Dendritic cell treated with granulocyte-macrophage colony-stimulating factor and Interleukin-4, amounts not matched to agents 40 ng/mL and 50 ng/mL, for 4 days (primary cell): Measurements from ENCODE around the gene CAB39.
A peak's percentile ranks its signal among the peaks of the same experiment; 100 is the strongest.
"Not testable (repeated sequence)": the region's sequence is repeated elsewhere in the genome, so short reads cannot be mapped to it uniquely, and the experiment has no call there.

ENCODE experiments used
- H3K27ac Mint-ChIP-seq: one replicate; pipeline ENCODE4 v1.8.0; 2022; ENCODE audit warnings: mild to moderate bottlenecking, mixed read lengths
- H3K27me3 Mint-ChIP-seq: one replicate; pipeline ENCODE4 v1.8.0; 2022; ENCODE audit warnings: mild to moderate bottlenecking, mixed read lengths
- H3K36me3 Mint-ChIP-seq: one replicate; pipeline ENCODE4 v1.8.0; 2022; ENCODE audit warnings: low read depth, mixed read lengths
- H3K4me1 Mint-ChIP-seq: one replicate; pipeline ENCODE4 v1.8.0; 2022; ENCODE audit warnings: low read depth, mixed read lengths
- H3K4me3 Mint-ChIP-seq: one replicate; pipeline ENCODE4 v1.8.0; 2022; ENCODE audit warnings: mild to moderate bottlenecking, moderate library complexity, mixed read lengths
- H3K9me3 Mint-ChIP-seq: one replicate; pipeline ENCODE4 v1.8.0; 2022; ENCODE audit warnings: mixed read lengths
- intact Hi-C: fragments of 100-400 bp; cut with micrococcal nuclease; formaldehyde crosslinking; loops from one replicate; pipeline ENCODE4 v1.15.0; 2022

The CAB39 gene

DNA sequence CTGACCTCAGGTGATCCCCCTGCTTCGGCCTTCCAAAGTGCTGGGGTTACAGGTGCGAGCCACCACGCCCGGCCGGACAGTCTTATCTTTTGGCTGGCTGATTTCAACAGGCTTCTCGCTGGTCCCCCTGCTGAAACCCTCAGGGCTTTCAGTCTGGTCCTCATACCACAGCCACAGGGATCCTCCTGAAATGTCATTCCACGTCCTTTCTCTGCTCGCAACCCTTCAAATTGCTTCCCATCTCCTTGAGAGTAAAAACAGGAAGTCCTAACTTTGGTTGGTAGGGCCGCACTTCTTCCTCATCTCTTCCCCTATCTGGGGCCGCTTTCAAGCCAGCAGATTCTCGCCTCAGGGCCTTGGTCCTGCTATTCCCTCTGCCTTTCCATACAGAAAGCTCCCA lies 1.4 kb upstream of the CAB39 start:
- Mint-ChIP-seq H3K36me3 (peaks cover 30% of the 10 kb centered on the region), H3K27ac (peak overlapping the region; percentile 88), H3K9me3 (no peaks in the 10 kb centered on the region), H3K27me3 (no peaks in the 10 kb centered on the region), H3K4me1 (peaks cover 74% of the 10 kb centered on the region), H3K4me3 (peak overlapping the region; percentile 23)
- intact Hi-C loops, result loop anchor here (5.0 to 10.0 kb wide), 3 partner anchors 86 to 789 kb away; partner anchors contain the start of genes FBXO36, SP100 and TRIP12

DNA sequence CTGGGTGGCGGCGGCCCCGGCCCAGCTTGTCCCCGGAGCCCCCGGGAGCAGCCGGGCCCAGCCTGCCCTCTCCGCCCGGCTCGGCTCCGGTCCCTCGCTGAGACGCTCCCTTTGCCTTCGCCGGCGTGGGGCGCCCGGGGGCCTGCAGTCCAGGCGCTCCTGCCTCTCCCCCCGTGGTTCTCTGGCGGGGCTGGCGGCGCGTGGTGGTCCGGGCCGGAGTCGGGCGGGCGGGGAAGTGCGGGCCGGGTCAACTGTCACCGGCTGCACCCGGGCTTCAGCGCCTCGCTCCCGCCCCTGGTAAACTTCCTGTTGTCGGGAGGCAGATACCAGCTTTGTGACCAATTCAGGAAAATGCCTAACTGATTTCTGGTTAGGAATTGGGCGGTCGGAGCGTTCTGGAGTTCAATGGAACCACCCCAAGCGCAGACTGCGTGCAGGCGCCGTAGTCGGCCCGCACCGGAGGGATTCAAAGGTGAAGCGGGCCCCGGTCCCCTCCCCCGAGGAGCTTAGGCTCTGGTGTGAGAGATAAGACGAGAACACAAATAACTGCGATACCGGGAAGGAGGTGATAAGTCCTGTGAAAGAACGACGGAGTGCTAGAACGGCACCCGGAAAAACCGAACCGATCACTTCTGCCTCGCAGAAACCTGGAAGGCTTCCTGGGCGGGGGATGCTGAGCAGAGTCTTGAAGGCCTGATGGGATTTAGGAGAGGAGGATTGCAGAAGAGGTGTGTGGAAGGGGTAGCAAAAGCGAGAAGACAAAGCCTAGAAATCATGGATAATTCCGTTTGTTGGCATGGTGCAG lies 891 bp downstream of the CAB39 start:
- H3K4me3 Mint-ChIP-seq, result peak overlapping the region; percentile 95
- peaks cover 40% of the 10 kb centered on the region for H3K36me3 Mint-ChIP-seq
- no peaks in the 10 kb centered on the region for H3K9me3 Mint-ChIP-seq
- intact Hi-C loops, result loop anchor here (2.0 to 10.0 kb wide), 4 partner anchors 45 to 791 kb away; partner anchors contain the start of genes FBXO36, SP100 and TRIP12
- H3K27ac Mint-ChIP-seq, result peak overlapping the region; percentile 88
- H3K4me1 Mint-ChIP-seq, result peaks cover 68% of the 10 kb centered on the region
- no peaks in the 10 kb centered on the region for H3K27me3 Mint-ChIP-seq

DNA sequence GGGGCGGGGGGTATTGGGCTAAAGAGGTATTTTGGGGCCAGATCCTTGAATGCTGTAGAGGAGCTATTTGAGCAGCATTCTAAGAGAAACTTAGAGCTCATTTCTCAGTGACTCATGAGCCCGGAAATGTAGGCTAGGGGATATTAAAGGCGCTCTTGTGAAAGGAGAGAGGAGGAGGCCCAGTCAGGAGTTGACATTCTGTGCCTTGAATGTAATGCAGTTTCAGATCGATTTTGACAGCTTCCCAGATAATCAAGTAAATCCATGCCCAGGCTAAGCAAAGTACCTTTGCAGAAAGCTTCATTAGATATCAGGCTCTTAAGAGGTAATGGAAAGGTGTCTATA lies 1.5 kb downstream of the CAB39 start:
- Mint-ChIP-seq H3K36me3 (peaks cover 40% of the 10 kb centered on the region), H3K27me3 (no peaks in the 10 kb centered on the region), H3K4me1 (peaks cover 68% of the 10 kb centered on the region), H3K27ac (peak overlapping the region; percentile 88), H3K4me3 (peak overlapping the region; percentile 95), H3K9me3 (no peaks in the 10 kb centered on the region)
- intact Hi-C loops, result loop anchor here (5.0 to 10.0 kb wide), 3 partner anchors 83 to 792 kb away; partner anchors contain the start of genes FBXO36, SP100 and TRIP12

DNA sequence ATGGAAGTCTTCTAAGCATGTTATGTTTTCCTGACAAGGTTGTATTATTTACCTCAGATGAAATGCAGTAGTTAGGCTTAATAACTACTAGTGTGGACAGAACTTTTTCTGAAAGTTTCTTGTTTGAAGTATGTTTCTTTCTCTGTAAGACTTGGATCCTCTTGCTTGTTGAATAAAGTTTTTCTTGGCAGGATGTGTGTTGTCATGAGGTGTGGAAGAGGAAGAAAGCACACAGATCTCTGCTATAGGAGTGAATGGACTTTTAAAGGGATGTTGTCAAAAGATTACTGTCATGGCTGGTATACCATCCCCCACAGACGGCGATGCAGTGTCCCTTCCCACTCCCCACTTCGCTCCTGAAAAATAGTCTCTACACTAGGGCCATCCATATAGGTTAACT lies 2.6 kb downstream of the CAB39 start:
- Mint-ChIP-seq H3K4me3 (peak overlapping the region; percentile 45), H3K9me3 (no peaks in the 10 kb centered on the region), H3K36me3 (peaks cover 46% of the 10 kb centered on the region), H3K27ac (no peak overlapping the region), H3K27me3 (no peaks in the 10 kb centered on the region), H3K4me1 (peaks cover 65% of the 10 kb centered on the region)
- intact Hi-C loops, result loop anchor here (5.0 to 10.0 kb wide), 2 partner anchors 42 to 300 kb away; partner anchors contain the start of gene SP100

DNA sequence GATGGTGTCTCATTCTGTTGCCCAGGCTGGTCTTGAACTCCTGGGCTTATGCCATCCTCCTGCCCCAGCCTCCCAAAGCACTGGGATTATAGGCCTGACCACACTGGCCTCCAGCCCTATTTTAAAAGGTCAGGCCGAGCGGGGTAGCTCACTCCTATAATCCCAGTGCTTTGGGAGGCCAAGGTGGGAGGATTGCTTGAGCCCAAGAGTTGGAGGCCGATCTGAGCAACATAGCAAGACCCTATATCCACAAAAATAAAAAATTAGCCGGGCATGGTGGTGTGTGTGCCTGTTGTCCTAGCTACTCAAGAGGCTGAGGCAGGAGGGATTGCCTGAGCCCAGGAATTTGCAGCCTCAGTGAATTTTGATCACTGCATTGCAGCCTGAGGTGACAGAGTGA lies 3.9 kb downstream of the CAB39 start:
- Mint-ChIP-seq H3K27me3 (no peaks in the 10 kb centered on the region), H3K36me3 (peaks cover 56% of the 10 kb centered on the region), H3K4me3 (no peak overlapping the region), H3K4me1 (peaks cover 69% of the 10 kb centered on the region), H3K9me3 (no peaks in the 10 kb centered on the region), H3K27ac (no peak overlapping the region)
- intact Hi-C loops, result loop anchor here (5.0 to 10.0 kb wide), 2 partner anchors 41 to 302 kb away; partner anchors contain the start of gene SP100

DNA sequence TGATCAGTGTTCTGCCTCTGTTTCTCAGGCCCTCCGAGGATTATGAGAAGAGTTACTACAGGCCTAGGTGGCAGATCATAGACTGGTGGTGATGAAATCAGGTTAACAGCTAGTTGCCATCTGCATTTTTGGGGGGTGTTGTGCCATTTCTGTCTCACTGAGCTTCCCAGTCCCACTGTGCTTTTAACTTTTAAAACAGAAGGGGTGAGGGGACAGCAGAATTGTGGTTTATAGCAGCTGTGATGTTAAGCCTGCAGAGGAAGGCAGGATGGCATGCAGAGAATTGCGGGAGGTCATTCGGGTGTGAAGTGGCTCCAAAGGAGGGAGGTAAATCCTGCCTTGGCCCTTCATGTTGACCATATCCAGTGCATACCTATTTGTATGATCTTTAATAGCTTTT lies 5.0 kb downstream of the CAB39 start:
- H3K27me3 Mint-ChIP-seq, result no peaks in the 10 kb centered on the region
- no peaks in the 10 kb centered on the region for H3K9me3 Mint-ChIP-seq
- H3K4me1 Mint-ChIP-seq, result peaks cover 63% of the 10 kb centered on the region
- H3K27ac Mint-ChIP-seq, result no peak overlapping the region
- peaks cover 58% of the 10 kb centered on the region for H3K36me3 Mint-ChIP-seq
- intact Hi-C loops, result loop anchor here (5.0 to 10.0 kb wide), 2 partner anchors 40 to 303 kb away; partner anchors contain the start of gene SP100
- no peak overlapping the region for H3K4me3 Mint-ChIP-seq

DNA sequence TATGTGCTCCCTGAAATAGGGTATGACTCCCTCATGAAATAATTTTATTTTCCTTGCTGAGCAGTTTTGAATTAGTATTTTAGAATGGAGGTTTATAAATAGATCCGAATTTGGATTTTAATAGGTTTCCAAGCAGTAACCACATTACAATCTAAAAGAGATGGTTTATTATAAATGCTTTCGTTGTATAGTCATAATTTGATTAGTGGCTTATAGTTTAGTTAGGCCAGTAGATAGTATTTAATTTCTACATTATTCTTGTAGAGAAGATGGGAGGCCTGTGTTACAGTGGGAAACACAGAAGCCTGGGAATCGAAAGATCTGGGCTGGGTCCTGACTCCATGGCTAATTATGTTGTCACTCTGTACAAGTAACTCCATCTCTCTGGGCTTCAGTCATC lies 6.7 kb downstream of the CAB39 start:
- Mint-ChIP-seq H3K36me3 (peaks cover 60% of the 10 kb centered on the region), H3K9me3 (no peaks in the 10 kb centered on the region), H3K27ac (peak overlapping the region; percentile 24), H3K27me3 (no peaks in the 10 kb centered on the region), H3K4me3 (no peak overlapping the region), H3K4me1 (peaks cover 63% of the 10 kb centered on the region)
- intact Hi-C loops, result loop anchor here (5.0 to 10.0 kb wide), 2 partner anchors 38 to 305 kb away; partner anchors contain the start of gene SP100

DNA sequence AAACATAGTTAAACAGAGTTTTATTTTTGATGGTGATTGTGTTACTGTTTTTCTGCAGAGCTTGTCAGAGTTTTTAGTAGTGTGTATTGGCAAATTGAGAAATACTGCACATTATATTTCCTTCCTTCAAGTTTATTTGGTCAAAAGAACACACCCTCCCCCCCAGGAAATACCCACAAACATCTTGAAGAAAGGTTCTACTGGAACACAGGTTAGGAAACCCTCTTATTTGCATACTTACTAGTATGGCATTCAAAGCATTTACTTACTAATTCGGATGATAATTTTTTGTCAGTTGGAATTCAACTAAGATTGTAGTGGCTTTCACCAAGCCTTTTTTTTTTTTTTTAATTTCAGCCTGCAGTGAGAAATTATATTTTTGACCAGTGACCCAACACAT lies 9.1 kb downstream of the CAB39 start:
- H3K27me3 Mint-ChIP-seq, result no peaks in the 10 kb centered on the region
- H3K27ac Mint-ChIP-seq, result no peak overlapping the region
- H3K4me1 Mint-ChIP-seq, result peaks cover 65% of the 10 kb centered on the region
- H3K9me3 Mint-ChIP-seq, result no peaks in the 10 kb centered on the region
- intact Hi-C loops, result no loop called here
- no peak overlapping the region for H3K4me3 Mint-ChIP-seq
- peaks cover 60% of the 10 kb centered on the region for H3K36me3 Mint-ChIP-seq

DNA sequence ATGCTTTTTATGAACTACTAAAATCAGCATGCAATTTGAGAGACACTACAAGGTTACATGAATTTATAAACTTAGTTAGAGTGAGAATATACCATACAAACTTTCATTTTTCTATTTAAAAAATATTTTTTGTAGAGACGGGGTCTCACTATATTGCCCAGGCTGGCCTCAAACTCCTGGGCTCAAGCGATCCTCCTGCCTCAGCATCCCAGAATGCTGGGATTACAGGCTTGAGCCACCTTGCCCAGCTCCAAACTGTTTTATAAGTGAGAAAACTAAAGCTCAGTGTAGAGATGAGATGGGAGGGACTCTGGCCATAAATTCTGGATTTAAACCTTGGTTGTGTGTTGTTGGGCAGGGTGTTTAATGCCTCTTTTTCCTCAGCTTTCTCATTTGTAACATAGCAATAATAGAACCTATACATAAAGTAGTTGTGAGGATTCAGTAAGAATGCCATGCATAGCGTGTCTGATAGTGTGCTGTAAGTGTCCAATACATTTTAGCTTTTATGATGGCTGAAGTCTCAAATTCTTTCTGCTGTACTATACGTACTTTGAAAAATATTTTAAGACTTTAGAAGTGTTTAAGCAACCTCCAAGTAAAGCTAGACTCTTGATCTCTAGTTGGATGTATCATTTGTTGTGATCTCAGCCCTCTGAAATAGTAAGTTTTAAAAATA lies 9.7 kb downstream of the CAB39 start:
- Mint-ChIP-seq H3K27ac (no peak overlapping the region), H3K36me3 (peaks cover 59% of the 10 kb centered on the region), H3K9me3 (no peaks in the 10 kb centered on the region), H3K4me3 (no peak overlapping the region), H3K4me1 (peaks cover 64% of the 10 kb centered on the region), H3K27me3 (no peaks in the 10 kb centered on the region)
- intact Hi-C loops, result no loop called here

DNA sequence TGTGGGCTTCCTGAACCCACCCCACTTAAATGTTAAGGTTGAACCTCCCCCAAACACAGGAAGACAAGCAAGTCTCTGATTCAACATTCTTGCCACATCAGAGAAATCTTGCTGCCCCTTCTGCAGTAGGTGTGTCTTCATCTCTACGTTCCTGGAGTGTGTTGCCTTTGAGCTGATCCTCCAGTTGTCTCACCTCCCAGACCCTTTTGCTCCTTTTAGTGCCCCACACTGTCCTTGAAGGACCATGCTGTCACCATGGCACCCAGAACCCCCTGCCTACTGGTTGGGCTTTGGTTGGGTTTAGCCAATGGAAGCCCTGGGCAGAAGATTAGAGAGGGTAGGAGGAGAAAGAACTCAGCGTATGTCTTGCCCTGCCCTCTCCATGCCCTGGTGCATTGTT lies 10.7 kb downstream of the CAB39 start:
- Mint-ChIP-seq H3K27me3 (no peaks in the 10 kb centered on the region), H3K36me3 (peaks cover 53% of the 10 kb centered on the region), H3K4me3 (no peak overlapping the region), H3K4me1 (peaks cover 54% of the 10 kb centered on the region), H3K9me3 (no peaks in the 10 kb centered on the region), H3K27ac (no peak overlapping the region)
- intact Hi-C loops, result no loop called here

DNA sequence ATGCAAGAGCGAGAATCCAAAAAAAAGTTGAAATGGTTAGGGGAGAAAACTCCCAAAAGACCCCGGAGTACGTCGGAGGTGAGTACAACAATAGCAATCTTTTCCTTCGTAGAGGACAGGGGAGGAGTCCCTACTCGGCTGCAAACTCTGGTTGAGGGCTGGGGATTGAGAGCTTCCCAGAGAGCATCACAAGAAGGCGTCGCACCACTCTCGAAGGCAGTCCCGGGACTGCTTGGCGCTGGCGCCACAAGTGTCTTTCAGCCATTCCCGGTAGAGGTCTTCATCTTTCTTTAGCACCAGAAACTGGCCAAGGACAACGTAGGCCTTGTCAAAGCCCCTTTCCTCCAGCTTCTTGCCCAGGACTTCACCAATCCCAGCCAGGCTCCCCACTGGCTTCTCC lies 12.3 kb downstream of the CAB39 start:
- Mint-ChIP-seq H3K36me3 (peaks cover 55% of the 10 kb centered on the region), H3K27ac (peak overlapping the region; percentile 30), H3K4me1 (peaks cover 45% of the 10 kb centered on the region)
- H3K4me3 Mint-ChIP-seq, H3K27me3 Mint-ChIP-seq, H3K9me3 Mint-ChIP-seq, intact Hi-C loops: not testable (repeated sequence)

DNA sequence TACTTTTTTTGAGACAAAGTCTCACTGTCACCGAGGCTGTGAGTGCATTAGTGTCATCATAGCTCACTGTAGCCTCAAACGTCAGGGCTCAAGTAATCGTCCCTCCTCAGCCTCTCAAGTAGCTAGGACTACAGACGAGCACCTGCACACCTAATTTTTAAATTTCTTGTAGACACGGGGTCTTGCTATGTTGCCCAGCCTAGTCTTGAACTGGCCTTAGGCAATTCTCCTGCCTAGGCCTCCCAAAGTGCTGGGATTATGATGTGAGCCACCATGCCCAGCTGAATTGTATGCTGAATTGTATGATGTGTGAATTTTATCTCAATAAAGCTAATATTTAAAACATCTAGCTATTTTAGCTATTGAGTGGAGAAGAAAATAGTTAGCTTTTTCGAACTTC lies 18.9 kb downstream of the CAB39 start:
- intact Hi-C loops, result no loop called here
- Mint-ChIP-seq H3K9me3 (no peaks in the 10 kb centered on the region), H3K4me3 (no peak overlapping the region), H3K27ac (no peak overlapping the region), H3K4me1 (peaks cover 40% of the 10 kb centered on the region), H3K27me3 (no peaks in the 10 kb centered on the region), H3K36me3 (peaks cover 25% of the 10 kb centered on the region)

DNA sequence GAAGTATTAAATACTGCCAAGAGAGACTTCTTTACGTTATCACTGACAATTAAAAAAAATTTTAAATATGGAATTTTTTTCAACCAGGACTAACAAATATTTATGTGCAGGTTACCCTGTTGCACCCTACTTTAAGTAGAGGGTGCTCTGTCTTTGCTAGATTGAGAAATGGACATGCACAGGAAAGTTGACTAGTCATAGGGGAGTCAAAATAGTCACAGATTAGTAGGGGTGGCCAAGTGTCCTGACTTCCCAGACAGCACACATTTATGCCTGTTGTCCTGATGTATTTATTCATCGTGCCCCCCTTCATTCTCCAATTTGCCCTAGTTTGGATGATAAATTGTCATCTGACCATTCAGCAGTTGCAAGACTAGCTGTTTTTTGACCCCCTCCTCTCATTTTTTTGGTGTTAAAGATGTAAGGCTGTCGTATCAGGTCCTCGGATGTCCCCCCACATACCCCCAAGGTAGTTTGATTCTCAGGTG lies 20.3 kb downstream of the CAB39 start:
- H3K27me3 Mint-ChIP-seq, result no peaks in the 10 kb centered on the region
- H3K27ac Mint-ChIP-seq, result no peak overlapping the region
- peaks cover 40% of the 10 kb centered on the region for H3K4me1 Mint-ChIP-seq
- no peaks in the 10 kb centered on the region for H3K9me3 Mint-ChIP-seq
- peaks cover 22% of the 10 kb centered on the region for H3K36me3 Mint-ChIP-seq
- no peak overlapping the region for H3K4me3 Mint-ChIP-seq
- intact Hi-C loops, result no loop called here
